Measurements from ENCODE around the gene NUCKS1.

- TF ChIP-seq CTCF (IDR thresholded peaks at IDR 0.05; ENCODE audit: low read length) (no peak), EZH2 (IDR thresholded peaks at IDR 0.05; ENCODE audit: borderline replicate concordance, low read length) (no peak)
Observed at GRCh38 chr1:205725514-205725913, 24.5 kb downstream of the NUCKS1 start.

Data from OCI-LY1 (cell line).